ENCODE data around the gene ABCC10. TPM values are rescaled to one million over a fixed set of nuclear protein-coding genes. Genes with fewer than 3 reads are reported as not detected.

ABCC10 gene
- total RNA-seq, 4 donors from 2014 or later = 16.1 to 39.1 (median 27.4) TPM

DNA sequence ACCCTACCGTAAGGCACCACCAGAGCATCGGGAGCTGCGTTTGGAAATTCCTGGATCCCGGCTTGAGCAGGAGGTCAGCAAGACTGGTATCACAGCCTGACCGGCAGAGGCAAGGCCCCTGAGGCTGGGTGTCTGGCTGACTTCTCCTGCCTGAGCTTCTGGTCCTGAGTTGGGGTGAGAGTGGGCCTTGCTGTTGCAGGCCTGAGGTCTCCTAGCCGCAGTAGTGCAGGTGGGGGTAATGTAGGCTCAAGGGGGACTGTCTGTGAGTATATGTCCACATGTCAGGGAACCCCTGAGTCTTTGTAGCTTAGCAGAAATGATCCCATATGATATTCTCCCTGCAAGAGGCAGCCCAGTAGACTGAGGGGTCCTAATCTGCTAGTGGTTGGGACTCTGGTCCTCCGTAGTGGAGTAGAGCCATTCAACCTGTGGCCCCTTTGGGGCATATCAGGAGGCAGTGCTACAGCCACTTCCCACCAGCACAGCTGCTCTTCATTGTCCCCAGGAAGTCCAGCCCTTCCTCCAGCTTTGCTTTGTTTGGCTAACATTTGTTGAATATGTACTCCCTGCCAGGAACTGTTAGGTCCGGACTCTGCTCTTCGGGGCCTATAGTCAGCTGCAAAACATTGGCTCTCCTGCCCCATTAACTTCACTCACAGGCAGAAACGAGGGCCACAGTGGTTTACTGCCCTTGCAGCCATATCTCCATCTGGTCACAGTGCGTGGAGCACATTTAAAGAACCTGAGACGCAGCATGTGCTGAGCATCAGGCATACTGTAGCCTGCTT lies 71.9 kb downstream of the ABCC10 start:
- 70% methylated on average over 9 of the region's 12 CpGs for WGBS
- no peak for DNase-seq (ENCODE audit: low spot score in 2 of 2)
- H3K9me3 ChIP-seq = no peaks in the 10 kb centered on the region
- no peak overlapping the region for H3K27ac ChIP-seq
- TF ChIP-seq POLR2AphosphoS5 (IDR thresholded peaks at IDR 0.05) (no peak), EP300 (IDR thresholded peaks at IDR 0.05) (no peak), POLR2A (IDR thresholded peaks at IDR 0.05) (no peak), CTCF (IDR thresholded peaks at IDR 0.05) (no peak)
- no peaks in the 10 kb centered on the region for H3K27me3 ChIP-seq
- H3K36me3 ChIP-seq = peaks cover 55% of the 10 kb centered on the region
- H3K4me1 ChIP-seq = peaks cover 40% of the 10 kb centered on the region
- H3K4me3 ChIP-seq = no peak overlapping the region

Other genes with a start within 250 kb of the ABCC10 start
- gene CUL9, start 245.3 kb upstream of the ABCC10 start, total RNA-seq = 100 to 1,000 TPM in 2 of 4 donors, 10 to 100 TPM in 2; 51.8 to 130 (median 92.4) TPM
- gene DNPH1, start 198.1 kb upstream of the ABCC10 start, total RNA-seq = 10 to 100 TPM; 21.9 to 88.4 (median 74.4) TPM
- gene TTBK1, start 184.1 kb upstream of the ABCC10 start, total RNA-seq = not detected
- gene SLC22A7, start 129.3 kb upstream of the ABCC10 start, total RNA-seq = not detected
- 1 to 10 TPM in 3 of 4 donors, not detected in 1; 2.2 to 3.4 (median 2.6) TPM for gene CRIP3, start 118.7 kb upstream of the ABCC10 start, total RNA-seq
- gene ZNF318, start 57.9 kb upstream of the ABCC10 start, total RNA-seq = 10 to 100 TPM; 20.9 to 35.5 (median 24.8) TPM
- 10 to 100 TPM; 23.6 to 61.7 (median 32.3) TPM for gene DLK2, start 28.0 kb downstream of the ABCC10 start, total RNA-seq
- gene TJAP1, start 50.0 kb downstream of the ABCC10 start, total RNA-seq = 10 to 100 TPM; 17.8 to 32.4 (median 30.6) TPM
- gene LRRC73, start 82.8 kb downstream of the ABCC10 start, total RNA-seq = under 1 TPM in 2 of 4 donors, not detected in 2; 0.34 to 0.42 TPM
- 100 to 1,000 TPM in 1 of 4 donors, 10 to 100 TPM in 3; 69.8 to 115 (median 84.6) TPM for gene YIPF3, start 89.4 kb downstream of the ABCC10 start, total RNA-seq
- gene POLR1C, start 89.5 kb downstream of the ABCC10 start, total RNA-seq = 10 to 100 TPM; 31.1 to 44.7 (median 35.6) TPM
- 10 to 100 TPM; 24.1 to 49.8 (median 29.0) TPM for gene XPO5, start 148.5 kb downstream of the ABCC10 start, total RNA-seq
- gene POLH, start 148.6 kb downstream of the ABCC10 start, total RNA-seq = 10 to 100 TPM; 14.2 to 24.3 (median 17.0) TPM
- gene GTPBP2, start 201.7 kb downstream of the ABCC10 start, total RNA-seq = 10 to 100 TPM; 23.7 to 67.6 (median 31.5) TPM
- 10 to 100 TPM; 35.4 to 63.1 (median 49.7) TPM for gene MAD2L1BP, start 208.3 kb downstream of the ABCC10 start, total RNA-seq
- gene RSPH9, start 217.5 kb downstream of the ABCC10 start, total RNA-seq = under 1 TPM in 2 of 4 donors, not detected in 2; 0.24 to 0.57 TPM

Data from suprapubic skin (tissue), 4 donors.